Gastrocnemius medialis (tissue), 4 donors: Measurements from ENCODE around the gene ICAM5.

Experiments
- POLR2A ChIP-seq, 2 donors: fragments of 450-650 bp; IDR thresholded peaks; one replicate each; pipeline ENCODE4 v1.6.1; 2017; ENCODE audit warnings: antibody characterized with exemption in 2 of 2, mild to moderate bottlenecking in 2 of 2, moderate library complexity in 2 of 2
- TF ChIP-seq, protein P1 (sequence below), 5 experiments: fragments of 450-650 bp in 3 of 5; fragments of 200-600 bp in 2 of 5; sonication (generic) in 2 of 5; IDR thresholded peaks in 4 of 5; conservative IDR thresholded peaks in 1 of 5; 1 replicate in 4 of 5; 2 replicates in 1 of 5; pipeline ENCODE4 v1.5.1; 2016 to 2019; ENCODE audit warnings: antibody characterized with exemption in 5 of 5, mild to moderate bottlenecking in 3 of 5, moderate library complexity in 3 of 5

GRCh38 chr19:10256551-10256950 is 33.2 kb upstream of the ICAM5 start:
- TF ChIP-seq, protein P1, sequence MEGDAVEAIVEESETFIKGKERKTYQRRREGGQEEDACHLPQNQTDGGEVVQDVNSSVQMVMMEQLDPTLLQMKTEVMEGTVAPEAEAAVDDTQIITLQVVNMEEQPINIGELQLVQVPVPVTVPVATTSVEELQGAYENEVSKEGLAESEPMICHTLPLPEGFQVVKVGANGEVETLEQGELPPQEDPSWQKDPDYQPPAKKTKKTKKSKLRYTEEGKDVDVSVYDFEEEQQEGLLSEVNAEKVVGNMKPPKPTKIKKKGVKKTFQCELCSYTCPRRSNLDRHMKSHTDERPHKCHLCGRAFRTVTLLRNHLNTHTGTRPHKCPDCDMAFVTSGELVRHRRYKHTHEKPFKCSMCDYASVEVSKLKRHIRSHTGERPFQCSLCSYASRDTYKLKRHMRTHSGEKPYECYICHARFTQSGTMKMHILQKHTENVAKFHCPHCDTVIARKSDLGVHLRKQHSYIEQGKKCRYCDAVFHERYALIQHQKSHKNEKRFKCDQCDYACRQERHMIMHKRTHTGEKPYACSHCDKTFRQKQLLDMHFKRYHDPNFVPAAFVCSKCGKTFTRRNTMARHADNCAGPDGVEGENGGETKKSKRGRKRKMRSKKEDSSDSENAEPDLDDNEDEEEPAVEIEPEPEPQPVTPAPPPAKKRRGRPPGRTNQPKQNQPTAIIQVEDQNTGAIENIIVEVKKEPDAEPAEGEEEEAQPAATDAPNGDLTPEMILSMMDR (IDR thresholded peaks at IDR 0.05 in 4 of 5, conservative IDR thresholded peaks at IDR 0.05 in 1 of 5) = no peak
- no peak for TF ChIP-seq POLR2A (IDR thresholded peaks at IDR 0.05)
